K562 (cell line): ENCODE data around the gene GTPBP2. TPM values are rescaled to one million over a fixed set of nuclear protein-coding genes. Genes with fewer than 3 reads are reported as not detected.
A peak's percentile ranks its signal among the peaks of the same experiment; 100 is the strongest.

ENCODE experiments used
- ATAC-seq: fragments of 200-7000 bp; cut with Tn5 transposase; 3 replicates; pipeline ENCODE4 v1.9.1; 2020; ENCODE audit warnings: moderate library complexity
- BruUV-seq: library from RNA; stranded (reverse); fragments of 400-500 nt; replicated peaks from 2 replicates; lab custom pipeline; 2021; lab: Mats Ljungman, UMichigan
- CTCF ChIA-PET: fragments of 300-600 bp; formaldehyde crosslinking; extraction: SDS; loops from one replicate; lab custom pipeline; 2021; ENCODE audit warnings: low intra/inter-chr PET ratio; lab: Yijun Ruan, JAX
- POLR2A ChIA-PET: fragments of 300-600, 350-650 bp; sonication (Branson Sonifier 250); formaldehyde crosslinking; extraction: SDS; loops from one replicate; lab custom pipeline; 2021; ENCODE audit warnings: antibody characterized with exemption, inconsistent platforms; lab: Yijun Ruan, JAX
- DNase-seq, 4 experiments: peaks; one replicate each; pipeline versions ENCODE4 v3.0.0 to v3.0.0-alpha.2; 2011 to 2018; ENCODE audit warnings: low spot score in 3 of 4, mixed read lengths in 3 of 4; ENCODE audit errors: extremely low read depth in 1 of 4
- FAIRE-seq: peaks from 2 replicates; lab custom pipeline; 2011; peaks lifted over from hg19 to GRCh38; lab: Jason Lieb, UNC
- H2AFZ ChIP-seq: 2 replicates; pipeline ENCODE4 v1.6.0; 2011; ENCODE audit warnings: low read depth, low read length, control low read depth, inconsistent platforms
- H3K27ac ChIP-seq: fragments of 200-600 bp; 3 replicates; pipeline ENCODE4 v1.8.0; 2011; ENCODE audit warnings: low read depth, mild to moderate bottlenecking, control low read depth, inconsistent platforms, low read length, moderate library complexity, mixed read lengths; ENCODE audit errors: extremely low read depth
- H3K27me3 ChIP-seq, 2 experiments: fragments of 300-600 bp in 1 of 2; 2 replicates in 1 of 2; 3 replicates in 1 of 2; pipeline versions ENCODE4 v1.6.0 to v1.8.0; 2011; ENCODE audit warnings: inconsistent platforms in 2 of 2, low read length in 2 of 2, mild to moderate bottlenecking in 1 of 2, mixed read lengths in 1 of 2, moderate library complexity in 1 of 2; ENCODE audit not compliant: control insufficient read depth in 2 of 2, insufficient read depth in 2 of 2
- H3K36me3 ChIP-seq: fragments of 300-600 bp; 3 replicates; pipeline ENCODE4 v1.8.0; 2011; ENCODE audit warnings: mild to moderate bottlenecking, low read length, inconsistent platforms; ENCODE audit not compliant: control insufficient read depth, insufficient read depth
- H3K4me1 ChIP-seq, 2 experiments: fragments of 200-600 bp in 1 of 2; replicated peaks in 1 of 2; 2 replicates in 1 of 2; 3 replicates in 1 of 2; pipeline versions ENCODE4 v1.5.1 to v1.8.0; 2011; ENCODE audit warnings: inconsistent platforms in 2 of 2, low read length in 2 of 2, mild to moderate bottlenecking in 1 of 2, mixed read lengths in 1 of 2, moderate library complexity in 1 of 2; ENCODE audit not compliant: control insufficient read depth in 2 of 2, insufficient read depth in 2 of 2
- H3K4me2 ChIP-seq: 2 replicates; pipeline ENCODE4 v1.6.1; 2011; ENCODE audit warnings: low read length, control low read depth, inconsistent platforms, mixed read lengths; ENCODE audit not compliant: insufficient read depth
- H3K4me3 ChIP-seq: fragments of 200-600 bp; sonication (generic), shearing (Covaris generic); 2 replicates; pipeline ENCODE4 v1.5.1; 2016; ENCODE audit warnings: control low read depth, inconsistent platforms
- H3K79me2 ChIP-seq: fragments of 200-600 bp; 3 replicates; pipeline ENCODE4 v1.8.0; 2011; ENCODE audit warnings: low read length, inconsistent platforms; ENCODE audit not compliant: control insufficient read depth, insufficient read depth
- H3K9ac ChIP-seq, 2 experiments: 2 replicates each; pipeline versions ENCODE4 v1.6.0 to v1.6.1; 2011; ENCODE audit warnings: low read depth in 2 of 2, low read length in 2 of 2, control low read depth in 1 of 2, inconsistent platforms in 1 of 2, mild to moderate bottlenecking in 1 of 2, mixed read lengths in 1 of 2; ENCODE audit not compliant: insufficient read depth in 1 of 2
- H3K9me1 ChIP-seq: one replicate; pipeline ENCODE4 v1.6.0; 2011; ENCODE audit warnings: inconsistent platforms, mild to moderate bottlenecking, low read length, moderate library complexity; ENCODE audit not compliant: control insufficient read depth, insufficient read depth
- H3K9me3 ChIP-seq: replicated peaks from 2 replicates; pipeline ENCODE4 v1.5.1; 2011; ENCODE audit warnings: low read depth, low read length, inconsistent platforms; ENCODE audit not compliant: control insufficient read depth, insufficient read depth
- H4K20me1 ChIP-seq: replicated peaks from 2 replicates; pipeline ENCODE4 v1.6.1; 2011; ENCODE audit warnings: low read length, inconsistent platforms, mixed read lengths; ENCODE audit not compliant: control insufficient read depth, insufficient read depth
- BRD4 ChIP-seq: fragments of 200-600 bp; sonication (generic); IDR thresholded peaks from 2 replicates; pipeline ENCODE4 v1.6.1; 2017; ENCODE audit warnings: inconsistent platforms
- HDAC1 ChIP-seq, 2 experiments: fragments of 450-650 bp; IDR thresholded peaks; 2 replicates each; pipeline ENCODE4 v1.6.1; 2016 to 2017; ENCODE audit warnings: inconsistent platforms in 1 of 2, mild to moderate bottlenecking in 1 of 2, moderate library complexity in 1 of 2
- POLR2G ChIP-seq: fragments of 200-400 bp; formaldehyde crosslinking; IDR thresholded peaks from 2 replicates; pipeline ENCODE4 v1.6.1; 2017; ENCODE audit warnings: low read depth, mild to moderate bottlenecking, antibody characterized with exemption, low read length, moderate library complexity
- SMAD4 ChIP-seq: fragments of 250-450 bp; sonication (Bioruptor Pico); conservative IDR thresholded peaks from 2 replicates; pipeline ENCODE4 v1.8.0; 2021; ENCODE audit warnings: inconsistent platforms, mild to moderate bottlenecking, moderate library complexity
- THRAP3 ChIP-seq: fragments of 450-650 bp; IDR thresholded peaks from 2 replicates; pipeline ENCODE4 v1.6.1; 2016; ENCODE audit warnings: mild to moderate bottlenecking, inconsistent platforms, borderline replicate concordance
- ZEB2 ChIP-seq: fragments of 450-650 bp; IDR thresholded peaks from 2 replicates; pipeline ENCODE4 v1.6.1; 2016
- ZNF146 ChIP-seq: IDR thresholded peaks from one replicate; pipeline ENCODE4 v1.6.1; 2018; ENCODE audit warnings: missing compliant biosample characterization; ENCODE audit not compliant: unreplicated experiment
- ZNF277 ChIP-seq: fragments of 250-450 bp; sonication (Bioruptor Pico); IDR thresholded peaks from 2 replicates; pipeline ENCODE4 v1.8.0; 2022; ENCODE audit warnings: inconsistent platforms, mild to moderate bottlenecking, moderate library complexity, borderline replicate concordance
- WGBS: fragments of 100-300 bp; shearing (Covaris generic); methylation state at CpG from one replicate; pipeline ENCODE4 v1.1.6; 2016; ENCODE audit warnings: low coverage, mixed read lengths; ENCODE audit not compliant: insufficient coverage; ENCODE audit errors: missing lambda C conversion rate; 5-methylcytosine and 5-hydroxymethylcytosine counted together
- in situ Hi-C: fragments of 300-500 bp; cut with MboI; formaldehyde crosslinking; loops from 4 replicates; pipeline ENCODE4 v1.15.0; 2018; ENCODE audit warnings: inconsistent platforms, mixed read lengths
- intact Hi-C: fragments of 100-400 bp; cut with micrococcal nuclease; formaldehyde crosslinking; loops from 2 replicates; pipeline ENCODE4 v1.14.2; 2022
- polyA plus RNA-seq, 8 experiments: library from polyadenylated mRNA; depleted of rRNA in 4 of 8; stranded (reverse) in 5 of 8; unstranded in 3 of 8; fragments of >200 nt; fragmentation: Nextera tagmentation in 2 of 8; fragmentation: Illumina TruSeq in 1 of 8; extraction: Ambion mirVana in 2 of 8; extraction: Trizol in 1 of 8; gene quantifications; 2 replicates each; pipeline versions ENCODE4 v1.2.1 to v1.2.3, GENCODE V29; 2011 to 2014; ENCODE audit warnings: inconsistent platforms in 1 of 8, missing spikeins in 1 of 8
- total RNA-seq, 7 experiments: library from RNA; depleted of rRNA in 6 of 7; stranded (reverse); fragments of >200 nt in 6 of 7; fragmentation: Illumina TruSeq in 2 of 7; extraction: Trizol in 2 of 7; gene quantifications; 2 replicates each; pipeline versions ENCODE4 v1.2.1 to v1.2.3, GENCODE V29; 2011 to 2021; ENCODE audit warnings: low replicate concordance in 1 of 7

Gene GTPBP2
- total and polyA plus RNA-seq, 9 of the 15 experiments (the other 6 are each of a cell fraction or from before 2014, with no cell fraction given) = 48.4 to 196 (median 111) TPM

GRCh38 chr6:43666196-43666920, 37.3 kb upstream of the GTPBP2 start:
- BruUV-seq = no TSS peak
- POLR2A ChIA-PET = interaction anchor here (0.8 to 6.0 kb wide), 20 partner anchors 8 to 419 kb away, joined by 3 to 41 read pairs (median 4); partner anchors contain the start of genes GTPBP2, RSPH9 and VEGFA

GRCh38 chr6:43665376-43665775, 36.3 kb upstream of the GTPBP2 start:
- no peak overlapping the region; a peak in 1 of 4 replicates for H3K9ac ChIP-seq
- POLR2A ChIA-PET = interaction anchor here (0.5 to 6.0 kb wide), 19 partner anchors 8 to 701 kb away, joined by 3 to 41 read pairs (median 4); partner anchors contain the start of genes GTPBP2, RSPH9 and VEGFA
- H3K4me3 ChIP-seq = no peak overlapping the region
- no peak for DNase-seq
- H3K9me1 ChIP-seq = peaks cover 6% of the 10 kb centered on the region
- H3K4me1 ChIP-seq = peaks cover 30 to 35% of the 10 kb centered on the region in 2 experiments
- no peak for TF ChIP-seq ZNF277 (CRISPR knock-in tag)
- TF ChIP-seq ZEB2 = no peak
- TF ChIP-seq THRAP3 = no peak
- no peak for TF ChIP-seq HDAC1 (IDR thresholded peaks at IDR 0.05)
- TF ChIP-seq ZNF146 (CRISPR knock-in tag) = no peak
- TF ChIP-seq BRD4 = no peak
- TF ChIP-seq POLR2G = peak; percentile 42; the same call in 1 of the 2 replicates
- TF ChIP-seq, all 486 proteins: peak for 1
- BruUV-seq = no TSS peak
- 10% methylated on average over 1 of the region's 1 CpG for WGBS
- H4K20me1 ChIP-seq = no peaks in the 10 kb centered on the region
- H3K4me2 ChIP-seq = no peak overlapping the region
- intact Hi-C loops = loop anchor here (5.0 to 10.0 kb wide), 4 partner anchors 38 to 287 kb away; partner anchors contain the start of genes GTPBP2 and VEGFA
- in situ Hi-C loops = loop anchor here (5.0 kb wide), 2 partner anchors 107 to 412 kb away; partner anchors contain the start of gene VEGFA
- 0 out of 2 replicates have a peak, but pooled peaks cover 3% of the 10 kb centered on the region for H3K9me3 ChIP-seq
- CTCF ChIA-PET = no interaction called here
- no peak for FAIRE-seq
- H3K27ac ChIP-seq = no peak overlapping the region
- H2AFZ ChIP-seq = no peak overlapping the region
- no peaks in the 10 kb centered on the region for H3K79me2 ChIP-seq
- no peak for ATAC-seq
- no peaks in the 10 kb centered on the region; a peak in 1 of 5 replicates for H3K27me3 ChIP-seq
- peaks cover 1% of the 10 kb centered on the region; the same call in 1 of the 3 replicates for H3K36me3 ChIP-seq

More at GRCh38 chr6:43666196-43666920, 37.3 kb upstream of the GTPBP2 start:
- Histone ChIP-seq H3K9me1 (peaks cover 9% of the 10 kb centered on the region), H3K36me3 (peaks cover 11% of the 10 kb centered on the region), H4K20me1 (no peaks in the 10 kb centered on the region; the same call in 1 of the 2 replicates), H3K4me3 (no peak overlapping the region), H2AFZ (no peak overlapping the region), H3K9ac (peak overlapping the region in 1 of 2 experiments; percentile 79; a peak in 2 of 4 replicates), H3K27me3 (no peaks in the 10 kb centered on the region; a peak in 1 of 5 replicates), H3K9me3 (no peaks in the 10 kb centered on the region), H3K4me2 (no peak overlapping the region), H3K4me1 (peaks cover 34 to 42% of the 10 kb centered on the region in 2 experiments), H3K27ac (no peak overlapping the region), H3K79me2 (no peaks in the 10 kb centered on the region)
- ATAC-seq = no peak
- no peak for FAIRE-seq
- in situ Hi-C loops (loop anchor here (5.0 kb wide), 2 partner anchors 106 to 411 kb away; partner anchors contain the start of gene VEGFA), intact Hi-C loops (loop anchor here (5.0 to 10.0 kb wide), 4 partner anchors 39 to 286 kb away; partner anchors contain the start of genes GTPBP2 and VEGFA)
- DNase-seq = no peak
- CTCF ChIA-PET = interaction anchor here (0.7 to 3.0 kb wide), 4 partner anchors 58 to 413 kb away, joined by 8 to 19 read pairs (median 11); partner anchors contain the start of gene VEGFA
- WGBS = 28% methylated on average over 13 of the region's 13 CpGs
- no peak for TF ChIP-seq SMAD4 (CRISPR knock-in tag)
